ENCODE data around the gene AGXT. TPM values are rescaled to one million over a fixed set of nuclear protein-coding genes. Genes with fewer than 3 reads are reported as not detected.

The AGXT gene
- total RNA-seq, 1 experiment from 2014 or later = not detected

DNA sequence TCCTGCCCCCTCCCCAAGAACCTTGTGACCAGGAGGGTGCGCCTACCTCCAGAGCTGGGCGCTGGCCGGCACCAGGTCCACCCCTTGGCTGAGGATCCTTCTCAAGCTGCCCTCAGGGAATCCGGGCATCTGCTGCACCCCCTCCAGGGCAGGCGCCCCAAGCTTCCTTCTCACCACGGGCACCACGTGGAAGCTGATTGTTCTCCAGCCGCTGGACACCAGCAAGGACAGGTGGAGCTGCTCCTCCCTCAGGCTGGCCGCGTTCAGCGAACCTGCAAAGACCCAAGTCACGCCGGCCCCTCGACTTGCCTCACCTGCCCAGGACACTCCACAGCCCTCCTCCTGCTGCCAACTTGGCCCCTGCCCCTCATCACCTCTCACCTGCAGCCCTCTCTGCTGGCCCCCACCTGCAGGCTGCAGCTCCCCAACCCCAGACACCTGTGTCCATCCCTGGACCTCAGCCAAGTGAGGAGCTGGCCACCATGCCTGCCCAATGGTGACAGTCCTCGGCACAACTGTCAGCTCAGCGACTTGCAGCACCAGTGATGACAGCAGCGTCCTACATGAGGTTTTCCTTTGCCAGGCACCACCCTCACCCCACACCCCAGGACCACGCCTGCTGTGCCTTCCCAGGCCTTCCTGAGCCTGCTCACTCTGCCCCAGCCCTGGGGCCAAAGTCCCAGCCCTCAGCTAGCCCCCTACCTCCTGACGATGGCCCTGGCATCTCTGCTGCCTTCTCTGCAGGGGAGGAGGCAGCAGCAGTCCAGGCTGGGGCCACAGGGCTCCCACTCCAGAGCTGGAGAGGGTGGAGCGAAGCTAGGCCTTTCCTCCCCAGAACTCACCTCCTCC, 23.1 kb downstream of the AGXT start:
- no peak for DNase-seq
- Histone ChIP-seq H2AFZ (ENCODE audit: low read length) (no peak overlapping the region), H3K4me3 (ENCODE audit: low read length) (no peak overlapping the region), H3K4me1 (ENCODE audit: low read length) (no peaks in the 10 kb centered on the region), H3K27me3 (ENCODE audit: low read length) (no peaks in the 10 kb centered on the region), H3K9me3 (ENCODE audit: low read length) (no peaks in the 10 kb centered on the region), H3K79me2 (ENCODE audit: low read length) (no peaks in the 10 kb centered on the region), H3K9me2 (replicated peaks; ENCODE audit: insufficient read depth, low read length) (no peaks in the 10 kb centered on the region), H4K20me1 (ENCODE audit: insufficient read depth, low read depth, low read length) (no peaks in the 10 kb centered on the region), H3K4me2 (ENCODE audit: low read depth, low read length, poor library complexity, severe bottlenecking) (no peak overlapping the region), H3K36me3 (ENCODE audit: insufficient read depth, low read length) (no peaks in the 10 kb centered on the region), H3K27ac (ENCODE audit: low read length) (no peak overlapping the region), H3K9ac (ENCODE audit: low read length) (no peak overlapping the region)

DNA sequence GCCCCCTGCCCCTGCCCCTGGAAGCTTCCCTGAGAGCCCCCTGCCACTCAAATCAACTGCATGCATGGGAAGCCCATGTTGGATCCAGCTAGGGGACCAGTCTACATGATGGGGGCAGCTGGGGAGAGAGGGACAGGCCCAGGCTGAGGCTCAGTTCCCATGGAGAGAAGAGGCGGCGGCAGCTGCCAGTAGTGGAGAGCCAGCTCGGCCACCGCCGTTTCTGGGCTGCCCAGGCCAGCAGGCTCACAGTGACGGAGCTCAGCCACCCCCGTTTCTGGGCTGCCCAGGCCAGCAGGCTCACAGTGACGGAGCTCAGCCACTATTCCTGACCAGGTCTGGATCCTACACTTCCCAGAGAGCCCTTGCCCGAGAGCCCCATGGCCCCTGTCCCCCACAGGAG, 23.7 kb downstream of the AGXT start:
- H3K27ac ChIP-seq (ENCODE audit: low read length) = no peak overlapping the region
- no peaks in the 10 kb centered on the region for H3K79me2 ChIP-seq (ENCODE audit: low read length)
- no peaks in the 10 kb centered on the region for H3K36me3 ChIP-seq (ENCODE audit: insufficient read depth, low read length)
- H3K4me1 ChIP-seq (ENCODE audit: low read length) = no peaks in the 10 kb centered on the region
- H3K9ac ChIP-seq (ENCODE audit: low read length) = no peak overlapping the region
- H3K4me2 ChIP-seq (ENCODE audit: low read depth, low read length, poor library complexity, severe bottlenecking) = no peak overlapping the region
- no peaks in the 10 kb centered on the region for H3K9me2 ChIP-seq (replicated peaks; ENCODE audit: insufficient read depth, low read length)
- no peak overlapping the region for H2AFZ ChIP-seq (ENCODE audit: low read length)
- no peaks in the 10 kb centered on the region for H3K9me3 ChIP-seq (ENCODE audit: low read length)
- H3K27me3 ChIP-seq (ENCODE audit: low read length) = no peaks in the 10 kb centered on the region
- H4K20me1 ChIP-seq (ENCODE audit: insufficient read depth, low read depth, low read length) = no peaks in the 10 kb centered on the region
- no peak for DNase-seq
- no peak overlapping the region for H3K4me3 ChIP-seq (ENCODE audit: low read length)

DNA sequence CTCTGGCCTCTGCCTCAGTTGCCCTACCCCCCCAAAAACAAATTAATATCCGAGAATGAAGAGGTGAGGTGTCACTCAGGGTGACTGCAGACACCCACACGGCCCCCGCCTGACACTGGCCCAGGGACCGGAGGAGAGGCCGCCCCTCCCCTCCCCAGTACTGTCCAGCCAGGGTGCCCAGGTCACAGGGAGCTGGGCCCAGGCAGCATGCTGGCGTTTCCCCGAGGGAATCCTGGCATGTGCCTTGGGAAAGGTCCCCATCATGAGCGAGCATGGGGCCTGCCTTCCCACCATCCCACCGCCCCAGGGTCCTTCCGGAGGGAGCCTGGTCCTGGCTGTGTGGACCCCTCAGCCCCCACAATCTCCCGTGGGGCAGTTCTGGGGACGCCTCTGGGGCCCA, 24.3 kb downstream of the AGXT start:
- H3K4me3 ChIP-seq (ENCODE audit: low read length) = no peak overlapping the region
- no peak for DNase-seq
- no peaks in the 10 kb centered on the region for H3K36me3 ChIP-seq (ENCODE audit: insufficient read depth, low read length)
- no peaks in the 10 kb centered on the region for H3K27me3 ChIP-seq (ENCODE audit: low read length)
- H3K9ac ChIP-seq (ENCODE audit: low read length) = no peak overlapping the region
- no peaks in the 10 kb centered on the region for H3K79me2 ChIP-seq (ENCODE audit: low read length)
- no peak overlapping the region for H3K4me2 ChIP-seq (ENCODE audit: low read depth, low read length, poor library complexity, severe bottlenecking)
- no peak overlapping the region for H3K27ac ChIP-seq (ENCODE audit: low read length)
- H2AFZ ChIP-seq (ENCODE audit: low read length) = no peak overlapping the region
- no peaks in the 10 kb centered on the region for H4K20me1 ChIP-seq (ENCODE audit: insufficient read depth, low read depth, low read length)
- H3K4me1 ChIP-seq (ENCODE audit: low read length) = no peaks in the 10 kb centered on the region
- no peaks in the 10 kb centered on the region for H3K9me2 ChIP-seq (replicated peaks; ENCODE audit: insufficient read depth, low read length)
- H3K9me3 ChIP-seq (ENCODE audit: low read length) = no peaks in the 10 kb centered on the region

DNA sequence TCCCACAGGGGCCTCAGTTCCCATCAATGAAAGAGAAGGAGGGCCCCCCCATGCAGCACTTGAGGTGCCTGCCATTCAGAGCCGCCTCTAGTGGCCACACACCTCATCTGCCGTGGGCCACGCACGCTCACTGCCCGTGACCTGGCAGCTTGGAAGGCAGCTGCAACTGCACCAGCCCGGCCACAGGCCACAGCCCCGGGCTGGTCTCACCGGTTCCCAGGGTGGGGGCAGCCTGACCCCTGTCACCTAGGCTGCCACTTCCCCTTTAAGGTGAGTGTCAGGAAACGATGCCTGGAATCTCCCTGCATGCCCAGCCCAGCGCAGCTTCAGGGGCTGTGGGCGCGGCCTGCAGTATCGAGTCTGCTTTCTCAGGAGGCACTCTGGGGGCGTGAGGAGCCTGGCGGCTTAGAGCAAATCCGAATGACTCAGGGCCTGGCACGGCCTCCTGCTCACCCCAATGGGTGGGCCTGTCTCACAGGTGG, 24.8 kb downstream of the AGXT start:
- no peak for DNase-seq
- Histone ChIP-seq H3K9me2 (replicated peaks; ENCODE audit: insufficient read depth, low read length) (no peaks in the 10 kb centered on the region), H3K4me1 (ENCODE audit: low read length) (no peaks in the 10 kb centered on the region), H3K27me3 (ENCODE audit: low read length) (no peaks in the 10 kb centered on the region), H3K27ac (ENCODE audit: low read length) (no peak overlapping the region), H2AFZ (ENCODE audit: low read length) (no peak overlapping the region), H3K9me3 (ENCODE audit: low read length) (no peaks in the 10 kb centered on the region), H3K36me3 (ENCODE audit: insufficient read depth, low read length) (no peaks in the 10 kb centered on the region), H3K79me2 (ENCODE audit: low read length) (no peaks in the 10 kb centered on the region), H3K4me3 (ENCODE audit: low read length) (no peak overlapping the region), H4K20me1 (ENCODE audit: insufficient read depth, low read depth, low read length) (no peaks in the 10 kb centered on the region), H3K4me2 (ENCODE audit: low read depth, low read length, poor library complexity, severe bottlenecking) (no peak overlapping the region), H3K9ac (ENCODE audit: low read length) (no peak overlapping the region)

DNA sequence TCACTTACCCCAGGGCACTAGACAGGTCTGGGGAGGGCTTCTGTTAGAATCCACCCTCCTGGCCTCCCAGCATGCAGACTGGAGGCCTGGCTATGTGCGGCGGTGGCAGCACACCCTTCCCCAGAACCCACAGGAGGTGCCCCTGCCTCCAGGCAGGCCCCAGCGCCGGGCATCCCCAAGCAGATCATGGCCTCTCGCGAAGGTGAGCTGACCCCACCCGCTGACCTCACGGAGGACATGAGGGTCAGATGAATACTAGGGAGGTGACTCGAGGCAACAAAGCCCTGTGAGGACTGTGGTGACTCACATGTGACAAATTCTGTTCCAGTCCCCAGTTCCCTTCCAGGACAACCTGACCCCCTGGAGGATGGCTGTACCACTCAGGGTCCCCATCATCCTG, 25.4 kb downstream of the AGXT start:
- Histone ChIP-seq H3K4me2 (ENCODE audit: low read depth, low read length, poor library complexity, severe bottlenecking) (no peak overlapping the region), H3K4me1 (ENCODE audit: low read length) (no peaks in the 10 kb centered on the region), H3K4me3 (ENCODE audit: low read length) (no peak overlapping the region), H3K36me3 (ENCODE audit: insufficient read depth, low read length) (no peaks in the 10 kb centered on the region), H3K9me3 (ENCODE audit: low read length) (no peaks in the 10 kb centered on the region), H3K27ac (ENCODE audit: low read length) (no peak overlapping the region), H2AFZ (ENCODE audit: low read length) (no peak overlapping the region), H4K20me1 (ENCODE audit: insufficient read depth, low read depth, low read length) (no peaks in the 10 kb centered on the region), H3K9ac (ENCODE audit: low read length) (no peak overlapping the region), H3K27me3 (ENCODE audit: low read length) (no peaks in the 10 kb centered on the region), H3K79me2 (ENCODE audit: low read length) (no peaks in the 10 kb centered on the region), H3K9me2 (replicated peaks; ENCODE audit: insufficient read depth, low read length) (no peaks in the 10 kb centered on the region)
- DNase-seq = no peak

DNA sequence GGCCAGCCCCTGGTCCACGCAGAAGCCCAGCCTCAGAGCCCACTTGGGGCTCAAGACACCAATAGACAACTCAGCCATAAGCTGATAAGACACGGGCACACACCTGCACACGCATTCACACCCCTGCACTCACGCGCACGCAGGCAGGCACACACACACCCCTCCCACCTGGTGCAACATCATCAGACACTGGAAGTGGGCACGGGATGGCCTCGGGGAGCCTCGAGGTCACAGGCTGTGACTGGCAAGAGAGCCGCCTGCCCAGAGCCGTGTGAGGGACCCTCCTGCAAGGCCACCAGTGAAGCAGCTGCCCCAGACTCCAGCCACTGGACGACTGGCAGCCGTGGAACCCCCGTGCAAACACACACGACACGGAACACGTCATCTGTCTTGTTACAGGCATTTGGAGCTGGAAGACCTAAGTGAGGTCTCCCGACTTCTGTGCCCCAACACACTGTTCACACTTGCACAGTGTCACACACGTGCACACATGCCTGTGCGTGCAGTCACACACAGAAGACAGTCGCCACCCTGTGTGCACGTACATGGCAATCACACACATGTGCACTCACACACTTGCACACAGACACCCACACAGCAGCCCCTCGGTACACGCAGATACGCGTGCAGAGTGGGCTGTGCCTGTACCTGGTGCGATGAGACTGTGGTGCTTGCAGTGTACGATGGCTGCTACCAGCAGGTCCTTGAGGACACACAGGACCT, 26.4 kb downstream of the AGXT start:
- no peaks in the 10 kb centered on the region for H3K79me2 ChIP-seq (ENCODE audit: low read length)
- no peaks in the 10 kb centered on the region for H3K36me3 ChIP-seq (ENCODE audit: insufficient read depth, low read length)
- H2AFZ ChIP-seq (ENCODE audit: low read length) = no peak overlapping the region
- H3K4me2 ChIP-seq (ENCODE audit: low read depth, low read length, poor library complexity, severe bottlenecking) = no peak overlapping the region
- H3K4me3 ChIP-seq (ENCODE audit: low read length) = no peak overlapping the region
- no peaks in the 10 kb centered on the region for H3K9me3 ChIP-seq (ENCODE audit: low read length)
- no peaks in the 10 kb centered on the region for H3K27me3 ChIP-seq (ENCODE audit: low read length)
- H3K9me2 ChIP-seq (replicated peaks; ENCODE audit: insufficient read depth, low read length) = no peaks in the 10 kb centered on the region
- no peak for DNase-seq
- H4K20me1 ChIP-seq (ENCODE audit: insufficient read depth, low read depth, low read length) = no peaks in the 10 kb centered on the region
- no peak overlapping the region for H3K9ac ChIP-seq (ENCODE audit: low read length)
- no peak overlapping the region for H3K27ac ChIP-seq (ENCODE audit: low read length)
- no peaks in the 10 kb centered on the region for H3K4me1 ChIP-seq (ENCODE audit: low read length)

DNA sequence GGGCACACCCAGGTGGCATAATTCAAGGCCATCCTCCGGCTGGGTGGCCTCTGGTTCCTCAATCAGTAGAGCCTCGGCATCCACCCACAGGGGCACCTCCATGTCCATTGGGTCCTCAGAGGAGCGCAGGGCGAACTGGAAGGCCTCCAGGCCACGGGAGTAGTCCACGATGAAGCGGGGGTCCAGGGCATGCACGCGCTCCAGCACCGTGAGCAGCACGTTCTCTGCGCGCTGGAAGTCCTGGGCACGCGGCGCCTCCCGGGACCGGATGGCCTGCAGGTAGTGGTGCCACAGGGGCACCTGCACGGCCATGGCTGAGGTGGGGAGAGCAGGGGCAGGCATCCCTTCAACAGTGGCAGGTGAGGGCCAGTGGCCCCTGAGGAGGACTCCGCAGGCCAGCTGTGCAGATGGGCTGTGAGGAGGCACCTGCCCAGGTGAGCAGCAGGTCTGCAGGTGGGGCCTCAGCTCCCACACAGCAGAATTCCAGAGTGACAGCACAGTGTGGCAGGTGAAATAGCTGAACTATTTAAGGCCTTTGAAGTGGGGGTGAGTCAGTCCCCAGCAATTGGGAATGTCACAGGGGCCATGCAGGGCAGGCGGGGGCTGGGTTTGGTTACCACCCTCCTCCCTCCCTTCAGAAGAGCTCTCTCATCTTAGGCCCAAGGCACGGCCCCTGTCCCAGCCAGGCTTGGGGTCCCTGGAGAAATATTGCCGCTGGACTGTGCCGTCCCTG, 27.2 kb downstream of the AGXT start, which contains the start of gene MAB21L4:
MAB21L4 (minus strand) TSS at position 501 of the 733 bp plus-strand sequence; CDS start at position 342, 159 bp downstream.
- no peak for DNase-seq
- H3K27me3 ChIP-seq (ENCODE audit: low read length) = no peaks in the 10 kb centered on the region

DNA sequence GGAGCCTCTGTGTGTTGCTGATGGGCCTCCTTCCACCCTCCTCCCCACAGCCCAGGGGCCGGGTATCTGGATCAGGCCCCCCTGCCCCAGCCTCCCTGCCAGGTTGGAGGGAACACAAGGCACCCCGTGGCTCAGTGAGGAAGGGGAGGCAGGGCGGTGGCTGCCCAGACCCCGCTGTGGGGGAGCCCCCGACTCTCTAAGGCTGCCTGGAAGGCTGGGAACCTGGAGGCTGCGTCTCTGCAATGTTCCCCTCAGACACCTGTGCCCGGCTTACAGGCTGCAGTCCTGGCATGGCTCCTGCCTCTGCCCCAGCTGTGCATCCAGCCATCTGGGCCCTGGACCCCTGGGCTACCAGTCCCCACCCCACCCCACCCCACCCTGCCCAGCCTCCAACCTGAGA, 27.8 kb downstream of the AGXT start:
- Histone ChIP-seq H3K4me2 (ENCODE audit: low read depth, low read length, poor library complexity, severe bottlenecking) (no peak overlapping the region), H3K4me1 (ENCODE audit: low read length) (0 out of 2 replicates have a peak, but pooled peaks cover 2% of the 10 kb centered on the region), H3K4me3 (ENCODE audit: low read length) (no peak overlapping the region), H3K27me3 (ENCODE audit: low read length) (no peaks in the 10 kb centered on the region), H3K9me2 (replicated peaks; ENCODE audit: insufficient read depth, low read length) (no peaks in the 10 kb centered on the region), H3K79me2 (ENCODE audit: low read length) (no peaks in the 10 kb centered on the region), H3K36me3 (ENCODE audit: insufficient read depth, low read length) (no peaks in the 10 kb centered on the region), H4K20me1 (ENCODE audit: insufficient read depth, low read depth, low read length) (no peaks in the 10 kb centered on the region), H3K9me3 (ENCODE audit: low read length) (no peaks in the 10 kb centered on the region), H2AFZ (ENCODE audit: low read length) (no peak overlapping the region), H3K27ac (ENCODE audit: low read length) (no peak overlapping the region), H3K9ac (ENCODE audit: low read length) (no peak overlapping the region)
- DNase-seq = no peak

More for the DNA sequence above, 27.2 kb downstream of the AGXT start, which contains the start of gene MAB21L4:
- Histone ChIP-seq H3K79me2 (ENCODE audit: low read length) (no peaks in the 10 kb centered on the region), H4K20me1 (ENCODE audit: insufficient read depth, low read depth, low read length) (no peaks in the 10 kb centered on the region), H3K36me3 (ENCODE audit: insufficient read depth, low read length) (no peaks in the 10 kb centered on the region), H3K4me1 (ENCODE audit: low read length) (no peaks in the 10 kb centered on the region), H3K9me2 (replicated peaks; ENCODE audit: insufficient read depth, low read length) (no peaks in the 10 kb centered on the region), H3K9ac (ENCODE audit: low read length) (no peak within 1 kb of the TSS), H3K4me3 (ENCODE audit: low read length) (no peak within 1 kb of the TSS), H2AFZ (ENCODE audit: low read length) (no peak within 1 kb of the TSS), H3K4me2 (ENCODE audit: low read depth, low read length, poor library complexity, severe bottlenecking) (no peak within 1 kb of the TSS), H3K27ac (ENCODE audit: low read length) (no peak within 1 kb of the TSS), H3K9me3 (ENCODE audit: low read length) (no peaks in the 10 kb centered on the region)

Data from Karpas-422 (cell line).